OCI-LY1 (cell line): Measurements from ENCODE around the gene MAPK1IP1L.

Experiments
- EZH2 ChIP-seq: fragments of 200-600 bp; sonication (generic), shearing (Covaris generic); IDR thresholded peaks from 2 replicates; pipeline ENCODE4 v1.8.0; 2017; ENCODE audit warnings: borderline replicate concordance, mixed run types, mild to moderate bottlenecking, antibody characterized with exemption, low read length, moderate library complexity, mixed read lengths
- TF ChIP-seq, protein P1 (sequence below): fragments of 200-600 bp; sonication (generic), shearing (Covaris generic); IDR thresholded peaks from 2 replicates; pipeline ENCODE4 v1.5.1; 2017; ENCODE audit warnings: mild to moderate bottlenecking, antibody characterized with exemption, low read length, moderate library complexity, mixed read lengths

DNA sequence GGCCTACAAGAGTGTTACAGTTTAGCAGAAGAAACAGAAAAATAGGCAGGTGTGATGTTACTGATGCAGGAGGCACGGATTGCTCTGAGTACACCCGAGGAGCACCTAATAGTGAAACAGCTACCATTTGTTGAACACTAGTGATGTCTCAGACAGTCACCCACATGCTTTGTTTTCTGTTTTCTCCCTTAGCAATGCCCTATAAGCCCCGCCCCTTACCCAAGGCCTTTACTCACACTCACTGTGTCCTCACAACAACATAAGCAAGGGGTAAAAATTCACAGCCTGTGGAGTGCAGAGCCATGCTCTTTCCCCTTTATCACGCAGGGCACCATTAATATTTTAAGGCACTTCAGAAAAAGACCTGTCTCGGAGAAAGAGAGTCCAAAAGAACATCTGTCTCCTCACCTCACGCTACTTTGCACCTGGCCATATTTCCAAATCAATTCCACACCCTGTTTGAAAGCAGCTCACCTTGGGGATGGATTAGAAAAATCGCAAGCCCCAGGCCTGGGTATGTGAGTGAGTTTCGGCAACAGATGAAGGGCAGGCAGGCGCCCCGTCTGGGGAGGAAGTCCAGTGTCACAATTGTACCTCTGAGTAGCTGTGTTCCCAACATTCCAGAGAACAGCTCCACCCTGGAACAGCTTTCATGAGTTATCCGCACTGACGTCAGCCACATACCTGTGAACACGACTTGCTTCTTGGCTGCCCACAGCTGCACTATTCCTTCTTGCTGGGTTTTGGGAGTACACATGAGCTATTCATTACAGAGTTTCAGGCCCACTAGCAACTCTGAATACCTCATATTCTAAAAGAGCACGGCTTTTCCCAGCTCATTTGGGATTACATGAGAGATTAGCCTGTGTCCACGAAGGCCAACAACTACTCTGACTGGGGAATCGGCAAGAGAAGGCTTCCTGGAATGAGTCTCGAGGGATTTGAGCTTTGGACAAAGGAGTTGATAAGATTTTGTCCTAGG is 26.0 kb downstream of the MAPK1IP1L start:
- TF ChIP-seq, protein P1, sequence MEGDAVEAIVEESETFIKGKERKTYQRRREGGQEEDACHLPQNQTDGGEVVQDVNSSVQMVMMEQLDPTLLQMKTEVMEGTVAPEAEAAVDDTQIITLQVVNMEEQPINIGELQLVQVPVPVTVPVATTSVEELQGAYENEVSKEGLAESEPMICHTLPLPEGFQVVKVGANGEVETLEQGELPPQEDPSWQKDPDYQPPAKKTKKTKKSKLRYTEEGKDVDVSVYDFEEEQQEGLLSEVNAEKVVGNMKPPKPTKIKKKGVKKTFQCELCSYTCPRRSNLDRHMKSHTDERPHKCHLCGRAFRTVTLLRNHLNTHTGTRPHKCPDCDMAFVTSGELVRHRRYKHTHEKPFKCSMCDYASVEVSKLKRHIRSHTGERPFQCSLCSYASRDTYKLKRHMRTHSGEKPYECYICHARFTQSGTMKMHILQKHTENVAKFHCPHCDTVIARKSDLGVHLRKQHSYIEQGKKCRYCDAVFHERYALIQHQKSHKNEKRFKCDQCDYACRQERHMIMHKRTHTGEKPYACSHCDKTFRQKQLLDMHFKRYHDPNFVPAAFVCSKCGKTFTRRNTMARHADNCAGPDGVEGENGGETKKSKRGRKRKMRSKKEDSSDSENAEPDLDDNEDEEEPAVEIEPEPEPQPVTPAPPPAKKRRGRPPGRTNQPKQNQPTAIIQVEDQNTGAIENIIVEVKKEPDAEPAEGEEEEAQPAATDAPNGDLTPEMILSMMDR = no peak
- no peak for TF ChIP-seq EZH2
